Daoy (cell line): ENCODE results near the gene OR52K2. TPM values are rescaled to one million over a fixed set of nuclear protein-coding genes. Genes with fewer than 3 reads are reported as not detected.
"Not testable (repeated sequence)": the region's sequence is repeated elsewhere in the genome, so short reads cannot be mapped to it uniquely, and the experiment has no call there.

Source experiments
- DNase-seq: peaks from one replicate; pipeline ENCODE4 v3.0.0-alpha.2; 2015; ENCODE audit warnings: low read depth
- total RNA-seq: library from RNA; depleted of rRNA; stranded (reverse); fragments of >200 nt; shearing (Covaris generic); gene quantifications from 2 replicates; pipeline ENCODE4 v1.2.3, GENCODE V29; 2014; rRNA removed

Gene OR52K2
- not detected in 2 replicates for total RNA-seq

DNA sequence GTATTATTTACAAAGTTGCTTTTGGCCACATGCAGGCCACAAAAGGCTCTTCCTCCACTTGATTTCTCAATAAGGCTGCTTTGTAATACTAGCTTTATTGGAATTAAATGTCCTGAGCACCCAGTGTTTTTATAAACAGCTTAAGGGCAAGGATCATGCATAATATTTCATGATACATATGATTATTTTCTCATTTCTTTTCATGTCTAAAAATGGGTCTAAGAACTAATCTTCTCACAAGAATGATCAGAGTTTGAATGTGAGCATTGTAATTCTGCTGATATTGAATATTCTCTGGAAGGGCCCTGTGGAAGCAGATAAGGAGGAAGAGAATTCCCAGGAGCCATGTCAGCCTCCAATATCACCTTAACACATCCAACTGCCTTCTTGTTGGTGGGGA is at the start of gene OR52K2:
OR52K2 (plus strand) TSS at position 301 of the 400 bp plus-strand sequence; CDS start at position 346, 45 bp downstream.
- no peak for DNase-seq

DNA sequence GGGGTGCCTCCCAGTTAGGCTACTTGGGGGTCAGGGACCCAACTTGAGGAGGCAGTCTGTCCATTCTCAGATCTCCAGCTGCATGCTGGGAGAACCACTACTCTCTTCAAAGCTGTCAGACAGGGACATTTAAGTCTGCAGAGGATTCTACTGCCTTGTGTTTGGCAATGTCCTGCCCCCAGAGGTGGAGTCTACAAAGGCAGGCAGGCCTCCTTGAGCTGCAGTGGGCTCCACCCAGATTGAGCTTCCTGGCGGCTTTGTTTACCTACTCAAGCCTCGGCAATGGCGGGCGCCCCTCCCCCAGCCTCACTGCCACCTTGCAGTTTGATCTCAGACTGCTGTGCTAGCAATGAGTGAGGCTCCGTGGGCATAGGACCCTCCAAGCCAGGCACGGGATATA is 42.9 kb upstream of the OR52K2 start:
- not testable (repeated sequence) for DNase-seq

DNA sequence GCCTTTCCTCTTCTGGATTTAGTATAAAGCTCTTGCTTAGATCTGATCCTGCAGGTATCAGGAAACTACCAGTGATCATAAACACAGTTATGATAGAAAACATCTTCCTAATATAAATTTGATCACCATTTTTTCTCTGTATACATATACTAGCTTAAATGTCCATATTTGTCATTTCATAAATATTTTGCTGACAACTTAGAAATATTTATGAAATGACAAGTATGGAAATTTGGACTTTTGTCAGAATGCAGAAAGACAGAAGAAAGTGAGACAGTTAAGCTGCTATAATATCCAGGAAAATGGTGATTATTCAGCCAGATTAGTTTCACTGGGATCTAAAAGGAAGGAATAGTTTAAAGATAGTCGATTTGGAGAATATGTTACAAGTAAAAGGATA is 32.8 kb upstream of the OR52K2 start:
- DNase-seq, result no peak

DNA sequence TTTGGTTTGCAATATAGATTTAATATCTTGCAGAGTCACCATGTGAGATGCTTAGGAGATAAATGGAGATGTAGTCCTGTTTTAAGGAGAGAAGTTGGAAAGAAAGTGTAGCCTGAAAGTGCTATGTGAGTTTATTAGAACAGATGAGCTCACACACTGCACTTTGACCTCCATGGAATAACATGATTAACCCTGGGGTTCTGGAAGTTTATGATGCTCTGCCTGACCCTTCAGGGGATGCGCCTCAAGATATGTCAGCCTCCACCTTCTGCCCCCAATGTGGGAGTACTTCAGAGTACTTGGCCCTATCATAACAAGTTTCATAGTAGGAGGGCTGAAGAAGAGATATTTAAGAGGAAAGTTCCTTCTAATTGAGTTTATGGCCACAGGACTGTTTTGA is 32.3 kb upstream of the OR52K2 start:
- DNase-seq, result no peak

DNA sequence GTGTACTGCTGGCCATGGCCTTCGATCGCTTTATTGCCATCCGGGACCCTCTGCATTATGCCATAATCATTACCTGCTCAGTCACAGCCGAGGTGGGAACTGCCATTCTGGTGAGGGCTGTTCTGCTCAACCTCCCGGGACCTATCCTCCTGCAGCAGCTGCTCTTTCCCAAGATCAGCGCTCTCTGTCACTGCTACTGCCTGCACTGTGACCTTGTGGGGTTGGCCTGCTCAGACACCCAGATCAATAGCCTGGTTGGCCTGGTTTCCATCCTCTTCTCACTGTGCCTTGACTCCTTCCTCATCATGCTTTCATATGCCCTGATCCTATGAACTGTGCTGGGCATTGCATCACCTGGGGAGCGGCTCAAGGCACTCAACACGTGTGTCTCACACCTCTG is 30.7 kb upstream of the OR52K2 start:
- no peak for DNase-seq

DNA sequence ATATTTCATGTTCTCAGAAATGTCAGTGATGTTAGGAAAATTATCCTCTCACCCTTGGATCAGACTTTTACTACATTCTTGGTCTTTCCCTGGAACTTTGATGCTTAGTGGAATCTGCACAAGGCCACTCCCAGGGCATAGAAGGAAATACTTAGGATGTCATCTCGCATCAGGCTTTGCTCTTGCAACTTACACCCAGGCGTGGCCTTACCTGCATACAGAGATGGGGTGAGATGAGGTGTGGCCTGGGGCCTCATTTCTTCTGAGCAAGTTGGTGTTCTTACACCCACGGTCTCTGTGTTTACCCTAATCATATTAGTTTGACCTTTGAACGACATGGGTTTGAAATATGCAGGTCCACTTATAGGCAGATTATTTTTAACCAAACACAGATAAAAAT is 19.0 kb upstream of the OR52K2 start:
- no peak for DNase-seq

DNA sequence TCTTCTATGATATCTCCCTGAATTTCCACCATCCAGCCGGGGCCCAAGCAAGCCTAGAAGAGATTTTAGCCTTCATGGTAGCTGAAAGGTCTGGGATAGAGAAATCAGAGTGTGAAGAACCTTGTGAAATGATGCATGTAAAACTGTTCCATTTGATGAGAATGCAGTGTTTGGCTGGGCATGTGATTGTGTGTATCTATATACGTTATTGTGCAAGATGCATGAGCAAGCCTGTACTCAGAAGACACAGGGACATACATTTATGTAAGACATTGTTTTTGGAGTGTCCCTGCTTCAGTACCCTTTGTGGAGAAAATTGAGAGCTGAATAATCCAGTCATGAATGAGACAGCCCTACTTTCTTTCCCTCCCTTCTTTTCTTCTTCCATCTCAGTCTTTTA is 15.2 kb upstream of the OR52K2 start:
- DNase-seq, result no peak

DNA sequence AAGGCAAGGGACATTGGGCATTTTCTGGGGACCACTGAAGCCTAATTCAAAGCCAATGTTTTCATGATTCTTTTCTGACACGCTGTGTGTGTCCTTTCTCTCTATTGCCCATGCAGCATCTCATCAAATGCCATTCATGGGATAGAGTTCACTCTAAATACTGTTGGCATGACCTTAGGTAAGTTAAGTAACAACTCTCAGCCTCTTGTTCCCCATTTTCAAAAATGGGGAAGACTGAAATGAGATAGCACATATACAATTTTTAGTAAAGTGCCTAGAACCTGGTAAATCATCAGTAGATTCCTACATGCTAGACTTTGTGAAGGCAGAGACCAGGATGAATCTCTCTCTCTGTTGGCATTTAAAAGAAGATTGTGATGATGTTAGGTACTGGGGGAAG is 12.7 kb upstream of the OR52K2 start:
- DNase-seq, result no peak

DNA sequence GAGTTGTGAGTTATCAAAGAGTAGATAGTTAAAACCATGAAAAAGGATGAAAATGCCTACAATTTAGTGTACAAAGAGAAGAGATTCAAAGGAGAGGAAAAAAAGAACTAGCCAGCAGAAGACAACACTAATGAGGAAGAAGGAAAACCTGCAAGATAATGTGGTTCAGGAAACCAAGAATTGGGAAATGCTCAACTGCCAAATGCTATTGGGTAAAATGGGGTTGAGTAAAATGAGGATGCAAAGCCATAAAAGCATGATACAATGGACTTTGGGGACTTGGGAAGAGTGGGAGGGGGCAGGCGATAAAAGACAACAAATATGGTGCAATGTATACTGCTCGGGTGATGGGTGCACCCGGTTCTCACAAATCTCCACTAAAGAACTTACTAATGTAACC is 7.6 kb upstream of the OR52K2 start:
- DNase-seq, result no peak

DNA sequence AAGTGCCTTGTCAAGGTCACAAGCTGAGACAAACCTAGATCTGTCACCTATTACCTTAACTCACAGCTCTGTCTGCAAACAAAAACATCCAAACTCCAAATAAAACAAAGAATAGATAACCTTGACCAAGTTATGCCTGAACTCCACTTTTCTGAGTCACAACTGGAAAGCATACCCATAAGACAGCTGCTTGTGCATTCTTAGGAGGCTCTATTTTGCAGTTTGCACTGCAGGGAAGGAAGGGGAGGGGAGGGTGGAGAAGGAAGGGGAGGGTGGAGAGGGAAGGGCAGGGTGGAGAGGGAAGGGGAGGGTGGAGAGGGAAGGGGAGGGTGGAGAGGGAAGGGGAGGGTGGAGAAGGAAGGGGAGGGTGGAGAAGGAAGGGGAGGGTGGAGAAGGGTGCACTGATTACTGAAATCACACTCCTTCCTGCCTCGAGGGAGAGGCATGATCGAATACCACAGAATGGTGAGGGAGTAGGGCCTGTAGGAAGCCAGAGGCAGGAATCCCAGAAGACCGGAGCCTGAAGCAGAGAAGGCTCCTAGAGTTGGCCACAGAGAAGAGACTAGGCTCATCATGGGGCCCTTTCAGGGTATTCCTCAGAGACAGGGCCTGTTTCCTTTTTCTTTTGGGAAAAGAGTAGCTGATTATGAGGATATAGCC is 5.7 kb upstream of the OR52K2 start:
- no peak for DNase-seq

DNA sequence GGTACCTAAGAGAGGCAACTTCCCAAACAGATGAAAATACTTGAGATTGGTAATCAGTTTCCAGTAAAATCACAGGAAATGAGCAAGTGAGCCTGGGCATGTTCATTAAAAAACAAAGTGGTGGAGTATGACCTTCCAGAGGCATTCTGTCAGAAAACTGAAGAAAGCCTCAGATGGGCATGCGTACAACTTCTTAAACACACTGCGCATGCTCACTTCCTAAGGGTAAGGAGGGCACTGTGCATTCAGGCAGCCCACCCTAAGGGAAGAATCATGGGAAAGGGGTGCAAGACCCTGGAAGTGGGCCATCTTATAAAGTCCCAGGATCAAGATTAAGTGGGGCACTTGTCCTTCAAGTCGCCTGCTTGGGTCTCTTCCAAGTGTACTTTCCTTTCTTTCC is 4.0 kb downstream of the OR52K2 start:
- DNase-seq, result no peak

DNA sequence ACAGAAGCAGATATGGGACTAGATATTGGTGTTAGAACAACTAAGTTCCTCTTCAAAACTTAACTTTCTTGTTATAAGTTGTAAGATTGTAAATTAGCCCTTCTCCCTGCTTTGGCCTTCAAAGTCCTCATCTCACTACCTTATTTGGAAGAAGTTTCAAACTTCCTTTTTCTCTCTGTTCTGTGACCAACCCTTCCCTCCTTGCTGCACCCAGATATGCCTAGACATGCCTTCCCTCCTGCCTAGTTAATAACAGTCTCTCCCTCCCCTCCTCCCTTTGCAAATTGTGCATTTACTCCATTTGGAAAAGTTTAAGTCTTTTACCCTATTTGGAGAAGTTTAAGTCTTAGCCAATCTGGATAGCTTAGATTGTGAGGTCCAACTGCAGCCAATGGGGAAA is 4.9 kb downstream of the OR52K2 start:
- no peak for DNase-seq

DNA sequence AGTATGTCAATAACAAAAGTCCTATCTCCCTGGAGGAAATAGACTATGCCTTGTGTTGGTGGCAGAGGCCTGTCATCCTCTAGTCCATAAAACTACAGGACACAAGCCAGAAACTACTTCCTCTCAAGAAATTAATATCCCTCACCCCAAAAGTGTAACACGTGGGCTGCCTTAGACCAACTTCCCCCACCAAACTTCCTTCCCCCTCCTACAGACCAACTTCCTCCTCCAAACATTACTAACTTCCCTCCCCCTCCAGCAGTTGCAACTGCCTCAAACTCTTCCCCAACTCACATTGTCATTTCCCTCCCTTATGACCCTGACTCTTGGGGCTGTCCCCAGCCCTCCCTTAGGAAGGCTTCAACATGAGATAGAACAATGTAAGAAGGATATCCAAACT is 6.3 kb downstream of the OR52K2 start:
- DNase-seq, result no peak

DNA sequence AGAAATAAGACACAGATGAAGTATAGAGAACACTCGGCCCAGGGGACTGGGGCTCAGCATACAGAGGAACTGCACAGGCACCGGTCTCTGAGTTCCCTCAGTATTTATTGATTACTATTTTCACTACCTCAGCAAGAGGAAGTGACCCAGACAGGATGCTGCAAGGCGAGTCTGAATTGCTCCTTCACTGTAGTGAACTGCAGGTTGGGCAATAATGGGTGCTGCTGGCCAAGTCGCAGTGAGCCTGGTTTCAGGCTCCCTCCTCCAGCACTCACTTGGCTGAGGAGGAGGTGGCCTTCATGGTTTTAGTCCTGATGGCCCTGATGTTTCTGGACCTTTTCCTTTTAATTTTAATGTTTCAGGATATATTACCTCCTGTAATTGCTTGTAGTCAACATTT is 10.4 kb downstream of the OR52K2 start:
- DNase-seq, result no peak

DNA sequence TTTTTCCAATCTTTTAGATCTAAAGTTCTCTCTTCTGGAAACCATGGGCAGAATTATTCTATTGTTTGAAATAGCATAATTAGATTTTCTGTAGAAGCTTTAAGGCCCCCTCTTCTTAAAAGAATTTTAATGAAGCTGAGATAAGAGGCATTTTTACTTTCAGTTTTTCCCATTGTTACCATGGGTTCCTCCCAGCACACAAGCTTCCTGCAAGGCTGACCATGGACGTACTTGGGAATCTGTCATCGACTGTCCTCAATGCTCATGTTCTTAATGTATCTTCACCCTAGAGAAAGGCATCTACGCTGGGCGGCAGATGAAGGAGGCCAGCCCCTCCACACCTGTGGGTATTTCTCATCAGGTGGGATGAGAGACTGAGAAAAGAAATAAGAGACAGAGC is 11.1 kb downstream of the OR52K2 start:
- DNase-seq, result no peak

DNA sequence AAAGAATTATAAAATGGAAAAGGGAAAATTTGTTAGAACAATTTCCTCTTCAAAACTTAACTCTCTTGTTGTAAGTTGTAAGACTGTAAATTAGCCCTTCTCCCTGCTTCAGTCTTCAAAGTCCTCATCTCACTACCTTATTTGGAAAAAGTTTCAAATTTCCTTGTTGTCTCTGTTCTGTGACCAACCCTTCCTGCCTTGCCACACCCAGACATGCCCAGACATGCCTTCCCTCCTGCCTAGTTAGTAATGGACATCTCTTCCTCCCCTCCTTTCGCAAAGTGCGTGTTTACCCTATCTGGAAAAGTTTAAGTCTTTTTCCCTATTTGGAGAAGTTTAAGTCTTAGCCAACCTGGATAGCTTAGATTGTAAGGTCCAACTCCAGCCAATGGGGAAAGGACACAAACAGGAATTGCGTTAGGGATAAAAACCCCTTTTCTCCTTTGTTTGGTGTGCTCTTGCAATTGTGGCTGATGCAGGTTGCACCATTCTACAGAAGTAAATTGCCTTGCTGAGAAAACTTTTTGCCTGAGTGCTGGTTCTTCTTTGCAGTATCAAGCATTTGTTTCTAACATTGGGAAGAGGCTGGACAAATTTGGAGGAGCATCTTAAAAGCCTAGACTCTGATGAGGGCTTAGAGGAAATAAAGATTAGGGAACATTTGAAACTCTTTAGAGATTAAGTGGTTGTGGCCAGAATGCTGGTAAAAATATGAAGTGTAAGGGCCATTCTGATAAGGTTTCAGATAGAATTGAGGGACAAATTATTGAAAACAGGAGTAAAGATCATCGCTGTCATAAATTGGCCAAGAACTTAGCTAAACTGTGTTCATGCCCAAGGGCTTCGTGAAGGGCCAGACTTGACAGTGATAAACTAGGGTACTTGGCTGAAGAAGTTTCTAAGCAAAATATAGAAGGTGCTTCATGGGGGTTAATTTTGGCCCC is 15.4 kb downstream of the OR52K2 start:
- no peak for DNase-seq

DNA sequence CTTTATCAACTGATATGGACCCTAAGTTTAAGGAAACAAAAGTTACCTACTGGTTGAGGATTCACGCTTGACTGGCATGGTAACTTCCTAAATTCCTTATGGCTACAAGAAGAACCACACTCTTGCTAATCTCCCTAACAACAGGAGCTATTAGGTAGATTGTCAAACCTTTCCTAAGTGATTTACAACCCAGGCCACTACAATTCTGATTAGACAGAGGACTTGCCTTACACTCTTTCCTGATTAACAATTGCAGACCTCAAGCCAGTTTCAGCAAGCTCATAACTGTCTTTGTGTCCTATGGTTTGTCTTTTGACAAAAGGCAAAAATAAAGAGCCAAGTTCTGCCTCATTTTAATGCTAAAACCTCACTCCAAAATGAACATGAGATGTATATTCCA is 16.3 kb downstream of the OR52K2 start:
- no peak for DNase-seq

DNA sequence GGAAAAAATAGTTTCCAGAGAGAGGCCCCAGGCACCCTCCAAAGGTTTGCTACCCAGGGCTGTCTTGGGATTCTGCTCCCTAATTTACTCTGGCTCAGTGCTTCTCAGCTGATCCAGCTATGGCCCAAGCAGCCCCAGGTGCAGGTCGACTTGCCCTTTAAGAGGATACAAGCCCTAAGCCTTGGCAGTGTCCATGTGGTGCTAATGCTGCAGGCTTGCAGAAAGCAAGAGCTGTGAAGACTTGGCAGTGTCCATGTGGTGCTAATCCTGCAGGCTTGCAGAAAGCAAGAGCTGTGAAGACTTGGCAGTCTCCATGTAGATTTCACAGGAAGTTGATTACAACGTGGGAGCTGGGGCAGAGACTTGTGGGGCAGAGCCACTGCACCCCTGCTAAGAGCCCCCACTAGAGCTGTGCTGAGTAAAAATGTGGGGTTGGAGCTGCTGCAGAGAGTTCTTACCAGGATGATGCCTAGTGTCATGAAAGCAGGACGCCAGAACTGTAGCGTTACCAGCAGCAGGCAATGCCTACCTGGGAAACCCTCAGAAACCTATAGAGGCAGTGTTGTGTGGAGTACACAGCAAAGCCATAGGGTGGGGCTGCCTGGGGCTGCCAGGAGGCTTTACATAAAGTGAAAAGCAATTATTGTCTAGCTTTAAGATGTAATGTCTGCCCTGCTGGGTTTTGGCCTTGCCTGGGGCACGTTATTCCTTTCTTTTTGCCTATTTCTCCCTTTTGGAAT is 17.2 kb downstream of the OR52K2 start:
- DNase-seq, result no peak

DNA sequence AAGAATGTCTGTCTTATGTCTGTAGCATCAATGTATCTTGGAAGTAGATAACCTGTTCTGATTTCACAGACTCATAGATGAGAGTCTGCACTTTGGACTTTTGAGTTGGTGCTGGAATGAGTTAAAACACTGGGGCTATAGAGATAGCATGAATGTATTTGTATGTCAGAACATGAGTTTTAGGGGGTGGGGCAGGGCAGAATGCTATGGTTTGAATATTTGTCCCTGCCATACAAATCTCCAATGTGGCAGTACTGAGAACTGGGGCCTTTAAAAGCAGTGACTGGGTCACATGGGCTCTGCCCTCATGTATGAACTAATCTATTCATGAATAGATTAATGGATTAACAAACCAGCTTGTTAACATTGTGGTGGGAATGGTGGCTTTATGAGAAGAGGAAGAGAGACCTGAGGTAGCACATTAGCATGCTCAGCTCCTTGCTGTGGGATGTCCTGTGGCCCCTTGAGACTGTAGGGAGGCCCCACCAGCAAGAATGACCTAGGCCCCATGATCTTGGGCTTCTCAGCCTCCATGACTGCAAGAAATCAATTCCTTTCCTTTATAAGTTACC is 17.9 kb downstream of the OR52K2 start:
- DNase-seq, result no peak

DNA sequence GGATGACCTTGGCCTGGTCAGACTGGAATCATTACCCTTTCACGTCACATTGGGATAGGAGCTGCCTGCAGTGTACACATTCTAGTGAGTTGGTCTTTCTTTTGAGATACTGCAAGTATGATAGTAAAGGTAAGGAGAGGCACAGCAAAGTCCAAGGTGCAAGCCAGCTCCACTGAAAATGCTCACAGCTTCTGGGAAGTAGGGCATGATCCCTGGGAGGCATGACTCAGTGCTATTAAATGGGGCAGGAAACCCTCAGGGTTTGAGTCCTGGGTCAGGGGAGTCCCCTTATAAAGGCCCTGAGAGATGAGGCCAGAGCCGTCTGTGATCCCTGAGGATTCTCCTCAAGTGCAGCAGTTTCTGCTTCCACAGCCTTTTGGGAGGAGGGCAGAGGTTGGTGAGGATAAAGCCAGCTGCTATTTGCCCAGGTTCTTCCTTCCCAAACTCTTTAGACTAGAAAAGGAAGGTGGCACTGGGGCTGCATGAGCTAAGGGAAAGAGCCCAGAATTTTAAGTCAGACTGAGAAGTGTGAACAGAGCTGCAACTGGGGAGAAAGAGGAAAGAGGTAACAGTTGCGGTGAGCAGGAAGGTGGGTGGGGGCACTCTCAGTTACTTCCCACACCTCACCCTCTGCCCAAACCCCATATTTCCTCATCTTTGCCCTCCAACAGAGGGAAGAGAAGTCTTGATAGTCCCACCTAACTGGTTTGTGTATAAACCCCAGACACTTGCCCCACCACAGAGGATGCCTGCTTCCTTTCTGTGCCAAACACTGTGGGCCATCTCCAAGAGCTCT is 18.9 kb downstream of the OR52K2 start:
- peak; percentile 10 for DNase-seq

DNA sequence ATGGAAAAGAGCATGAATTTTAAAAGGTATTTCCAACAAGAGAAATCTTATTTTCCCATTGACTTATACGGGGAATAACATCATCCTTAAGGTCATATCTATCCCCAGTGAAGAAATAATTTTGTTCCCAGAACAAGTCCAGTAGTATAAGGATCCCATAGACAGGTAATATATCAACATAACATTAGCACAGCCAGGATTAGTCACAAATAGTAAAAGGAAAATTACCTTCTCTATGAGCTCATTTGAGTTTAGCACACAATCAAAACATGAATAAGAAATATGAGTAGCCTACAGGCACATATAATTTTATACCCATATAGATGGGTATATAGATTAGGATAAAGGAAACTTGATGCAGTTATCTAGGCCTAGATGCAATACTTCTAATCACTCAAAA is 30.5 kb downstream of the OR52K2 start:
- DNase-seq, result no peak
